ENCODE data around the gene MRRF. TPM values are rescaled to one million over a fixed set of nuclear protein-coding genes. Genes with fewer than 3 reads are reported as not detected.
"Not testable (repeated sequence)": the region's sequence is repeated elsewhere in the genome, so short reads cannot be mapped to it uniquely, and the experiment has no call there.

The MRRF gene
- total RNA-seq, 1 experiment from 2014 or later, result 28.6 TPM

GRCh38 chr9:122355336-122355875 is 90.7 kb downstream of the MRRF start:
- DNase-seq (ENCODE audit: low read depth), result no peak

GRCh38 chr9:122356627-122357026 is 91.9 kb downstream of the MRRF start:
- DNase-seq (ENCODE audit: low read depth), result no peak

GRCh38 chr9:122360891-122361290 is 96.2 kb downstream of the MRRF start:
- DNase-seq (ENCODE audit: low read depth), result peak; percentile 56

GRCh38 chr9:122363131-122363530 is 98.4 kb downstream of the MRRF start:
- DNase-seq (ENCODE audit: low read depth), result not testable (repeated sequence)

- DNase-seq (ENCODE audit: low read depth), result no peak
These were observed 99.6 kb downstream of the MRRF start for GRCh38 chr9:122364117-122364782.

- DNase-seq (ENCODE audit: low read depth), result no peak
These were observed 100.1 kb downstream of the MRRF start for GRCh38 chr9:122364783-122365150.

- no peak for DNase-seq (ENCODE audit: low read depth)
These were observed 101.5 kb downstream of the MRRF start for GRCh38 chr9:122366074-122366660.

GRCh38 chr9:122367065-122367464 is 102.4 kb downstream of the MRRF start:
- no peak for DNase-seq (ENCODE audit: low read depth)

GRCh38 chr9:122367774-122368460 is 103.2 kb downstream of the MRRF start:
- DNase-seq (ENCODE audit: low read depth), result no peak

- DNase-seq (ENCODE audit: low read depth), result no peak
These were observed 104.0 kb downstream of the MRRF start for GRCh38 chr9:122368642-122369041.

- DNase-seq (ENCODE audit: low read depth), result no peak
These were observed 105.6 kb downstream of the MRRF start for GRCh38 chr9:122370303-122370702.

GRCh38 chr9:122370869-122371755 is 106.4 kb downstream of the MRRF start, which contains the start of gene PTGS1:
TSS of gene PTGS1 (plus strand) at chr9:122371024. CDS start at chr9:122371085, 61 bp downstream.
- peak; percentile 43 for DNase-seq (ENCODE audit: low read depth)

GRCh38 chr9:122371846-122372245 is 107.2 kb downstream of the MRRF start:
- no peak for DNase-seq (ENCODE audit: low read depth)

- DNase-seq (ENCODE audit: low read depth), result no peak
These were observed 108.5 kb downstream of the MRRF start for GRCh38 chr9:122372856-122373845.

GRCh38 chr9:122374885-122375420 is 110.3 kb downstream of the MRRF start:
- DNase-seq (ENCODE audit: low read depth), result peak; percentile 74

GRCh38 chr9:122376796-122377195 is 112.1 kb downstream of the MRRF start:
- no peak for DNase-seq (ENCODE audit: low read depth)

- no peak for DNase-seq (ENCODE audit: low read depth)
These were observed 112.8 kb downstream of the MRRF start for GRCh38 chr9:122377241-122378164.

- DNase-seq (ENCODE audit: low read depth), result no peak
These were observed 113.6 kb downstream of the MRRF start for GRCh38 chr9:122378236-122378635.

GRCh38 chr9:122379340-122379739 is 114.7 kb downstream of the MRRF start:
- no peak for DNase-seq (ENCODE audit: low read depth)
